Calu3 (cell line): ENCODE measurements around the gene GPLD1. TPM values are rescaled to one million over a fixed set of nuclear protein-coding genes. Genes with fewer than 3 reads are reported as not detected.

Source experiments
- BruUV-seq: library from RNA; stranded (reverse); fragments of 400-500 nt; replicated peaks from 2 replicates; lab custom pipeline; 2021; lab: Mats Ljungman, UMichigan
- CTCF ChIA-PET: fragments of 300-600 bp; sonication (Branson Sonifier 250); formaldehyde crosslinking; loops from one replicate; lab custom pipeline; 2022; ENCODE audit warnings: antibody characterized with exemption; lab: Charles Lee
- DNase-seq: peaks from one replicate; pipeline ENCODE4 v3.0.0; 2022
- H3K27ac Mint-ChIP-seq: one replicate; pipeline ENCODE4 v1.8.0; 2022; ENCODE audit warnings: mixed read lengths; ENCODE audit not compliant: unreplicated experiment
- H3K27me3 Mint-ChIP-seq: one replicate; pipeline ENCODE4 v1.8.0; 2022; ENCODE audit warnings: mixed read lengths; ENCODE audit not compliant: unreplicated experiment
- H3K36me3 Mint-ChIP-seq: one replicate; pipeline ENCODE4 v1.8.0; 2022; ENCODE audit warnings: mild to moderate bottlenecking, moderate library complexity, mixed read lengths; ENCODE audit not compliant: insufficient read depth, unreplicated experiment
- H3K4me1 Mint-ChIP-seq: one replicate; pipeline ENCODE4 v1.8.0; 2022; ENCODE audit warnings: mild to moderate bottlenecking, low read depth, mixed read lengths; ENCODE audit not compliant: unreplicated experiment
- H3K4me3 Mint-ChIP-seq: one replicate; pipeline ENCODE4 v1.8.0; 2022; ENCODE audit warnings: mild to moderate bottlenecking, low read depth, moderate library complexity, mixed read lengths; ENCODE audit not compliant: unreplicated experiment
- H3K9me3 Mint-ChIP-seq: one replicate; pipeline ENCODE4 v1.8.0; 2022; ENCODE audit warnings: low read depth, mixed read lengths; ENCODE audit not compliant: unreplicated experiment
- CTCF ChIP-seq: fragments of 200-600 bp; IDR thresholded peaks from one replicate; pipeline ENCODE4 v1.8.0; 2022; ENCODE audit warnings: antibody characterized with exemption; ENCODE audit not compliant: unreplicated experiment
- intact Hi-C: fragments of 100-400 bp; cut with micrococcal nuclease; formaldehyde crosslinking; loops from one replicate; pipeline ENCODE4 v1.10.0; 2022; ENCODE audit not compliant: unreplicated experiment
- total RNA-seq: library from RNA; stranded (reverse); gene quantifications from 2 replicates; pipeline ENCODE4 v1.2.3, GENCODE V29; 2022

GPLD1 gene
- total RNA-seq, 1 experiment from 2014 or later = 3.5 TPM

- Mint-ChIP-seq H3K4me3 (no peak overlapping the region), H3K36me3 (no peaks in the 10 kb centered on the region), H3K27me3 (no peaks in the 10 kb centered on the region), H3K4me1 (peaks cover 6% of the 10 kb centered on the region), H3K27ac (no peak overlapping the region), H3K9me3 (no peaks in the 10 kb centered on the region)
- no peak for DNase-seq
- CTCF ChIA-PET = no interaction called here
- intact Hi-C loops = no loop called here
- no peak for TF ChIP-seq CTCF
- BruUV-seq = no TSS peak
Observed at GRCh38 chr6:24486065-24486464, 3.3 kb downstream of the GPLD1 start.

GRCh38 chr6:24484657-24485323 lies 4.6 kb downstream of the GPLD1 start:
- H3K36me3 Mint-ChIP-seq = no peaks in the 10 kb centered on the region
- intact Hi-C loops = no loop called here

GRCh38 chr6:24481449-24481848 lies 7.9 kb downstream of the GPLD1 start:
- Mint-ChIP-seq H3K4me1 (peaks cover 6% of the 10 kb centered on the region), H3K4me3 (no peak overlapping the region), H3K27me3 (no peaks in the 10 kb centered on the region), H3K27ac (no peak overlapping the region), H3K9me3 (no peaks in the 10 kb centered on the region), H3K36me3 (no peaks in the 10 kb centered on the region)
- DNase-seq = no peak
- no peak for TF ChIP-seq CTCF
- intact Hi-C loops = no loop called here
- CTCF ChIA-PET = no interaction called here
- BruUV-seq = no TSS peak

More at GRCh38 chr6:24484657-24485323, 4.6 kb downstream of the GPLD1 start:
- no TSS peak for BruUV-seq
- peaks cover 6% of the 10 kb centered on the region for H3K4me1 Mint-ChIP-seq
- TF ChIP-seq CTCF = no peak
- DNase-seq = no peak
- no peaks in the 10 kb centered on the region for H3K9me3 Mint-ChIP-seq
- CTCF ChIA-PET = no interaction called here
- no peak overlapping the region for H3K27ac Mint-ChIP-seq
- no peak overlapping the region for H3K4me3 Mint-ChIP-seq
- H3K27me3 Mint-ChIP-seq = no peaks in the 10 kb centered on the region

GRCh38 chr6:24480705-24481104 lies 8.7 kb downstream of the GPLD1 start:
- no peak for DNase-seq
- intact Hi-C loops = no loop called here
- no peaks in the 10 kb centered on the region for H3K9me3 Mint-ChIP-seq
- peaks cover 6% of the 10 kb centered on the region for H3K4me1 Mint-ChIP-seq
- no peak overlapping the region for H3K27ac Mint-ChIP-seq
- H3K36me3 Mint-ChIP-seq = no peaks in the 10 kb centered on the region
- H3K4me3 Mint-ChIP-seq = no peak overlapping the region
- no peaks in the 10 kb centered on the region for H3K27me3 Mint-ChIP-seq
- CTCF ChIA-PET = no interaction called here
- no TSS peak for BruUV-seq
- TF ChIP-seq CTCF = no peak
